T follicular helper cell (primary cell): ENCODE results near the gene PRPH.
A peak's percentile ranks its signal among the peaks of the same experiment; 100 is the strongest.
"Not testable (repeated sequence)": the region's sequence is repeated elsewhere in the genome, so short reads cannot be mapped to it uniquely, and the experiment has no call there.

ENCODE experiments used
- DNase-seq: peaks from one replicate; pipeline ENCODE4 v3.0.0-alpha.2; 2020; ENCODE audit warnings: low read depth

The PRPH gene

GRCh38 chr12:49276304-49277290, 18.4 kb upstream of the PRPH start:
- no peak for DNase-seq

- DNase-seq, result no peak
Measured at GRCh38 chr12:49277466-49277865, 17.5 kb upstream of the PRPH start.

- no peak for DNase-seq
Measured at GRCh38 chr12:49279706-49280159, 15.2 kb upstream of the PRPH start.

DNA sequence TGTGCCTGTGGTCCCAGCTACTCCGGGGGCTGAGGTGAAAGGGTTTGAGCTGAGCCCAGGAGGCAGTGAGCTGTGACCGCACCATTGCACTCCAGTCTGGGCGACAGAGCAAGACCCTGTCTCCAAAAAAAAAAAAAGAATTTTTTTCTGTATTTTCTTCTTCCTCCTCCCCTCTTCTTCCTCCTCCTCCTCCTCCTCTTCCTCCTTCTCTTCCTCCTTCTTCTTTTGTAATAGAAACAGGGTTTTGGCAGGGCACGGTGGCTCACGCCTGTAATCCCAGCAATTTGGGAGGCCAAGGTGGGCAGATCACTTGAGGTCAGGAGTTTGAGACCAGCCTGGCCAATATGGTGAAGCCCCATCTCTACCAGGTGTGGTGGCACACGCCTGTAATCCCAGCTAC, 14.4 kb upstream of the PRPH start:
- not testable (repeated sequence) for DNase-seq

- DNase-seq, result no peak
Measured at GRCh38 chr12:49282302-49282701, 12.6 kb upstream of the PRPH start.

DNA sequence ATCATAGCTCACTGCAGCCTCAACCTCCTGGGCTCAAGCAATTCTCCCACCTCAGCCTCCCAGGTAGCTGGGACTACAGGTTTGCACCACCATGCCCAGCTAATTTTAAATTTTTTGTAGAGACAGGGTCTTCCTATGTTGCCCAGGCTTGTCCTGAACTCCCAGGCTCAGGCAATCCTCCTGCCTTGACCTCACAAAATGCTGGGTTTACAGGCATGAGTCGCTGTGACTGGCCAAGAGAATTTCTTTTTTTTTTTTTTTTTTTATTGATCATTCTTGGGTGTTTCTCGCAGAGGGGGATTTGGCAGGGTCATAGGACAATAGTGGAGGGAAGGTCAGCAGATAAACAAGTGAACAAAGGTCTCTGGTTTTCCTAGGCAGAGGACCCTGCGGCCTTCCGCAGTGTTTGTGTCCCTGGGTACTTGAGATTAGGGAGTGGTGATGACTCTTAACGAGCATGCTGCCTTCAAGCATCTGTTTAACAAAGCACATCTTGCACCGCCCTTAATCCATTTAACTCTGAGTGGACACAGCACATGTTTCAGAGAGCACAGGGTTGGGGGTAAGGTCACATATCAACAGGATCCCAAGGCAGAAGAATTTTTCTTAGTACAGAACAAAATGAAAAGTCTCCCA, 12.1 kb upstream of the PRPH start:
- not testable (repeated sequence) for DNase-seq

GRCh38 chr12:49283541-49284429, 11.2 kb upstream of the PRPH start:
- DNase-seq, result no peak

- DNase-seq, result no peak
Measured at GRCh38 chr12:49284672-49285071, 10.3 kb upstream of the PRPH start.

DNA sequence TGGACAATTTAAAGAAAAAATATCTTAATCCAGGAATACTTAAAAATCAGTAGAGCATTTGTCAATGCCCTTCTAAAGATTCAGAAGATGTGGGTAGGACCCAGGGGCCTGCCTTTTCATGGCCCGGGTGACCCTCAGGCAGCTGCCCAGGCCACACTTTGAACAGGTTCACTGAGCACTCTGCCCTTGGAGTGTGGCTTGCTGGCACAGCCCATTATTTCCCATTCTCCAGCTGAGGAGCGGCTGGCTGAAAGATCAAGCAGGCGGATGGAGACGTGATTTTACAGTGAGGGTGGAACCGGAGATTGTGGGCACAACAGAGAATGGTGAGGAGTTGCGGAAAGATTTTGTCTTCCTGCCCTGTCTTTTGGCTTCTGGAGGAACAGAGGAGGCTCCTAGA, 7.1 kb upstream of the PRPH start:
- no peak for DNase-seq

DNA sequence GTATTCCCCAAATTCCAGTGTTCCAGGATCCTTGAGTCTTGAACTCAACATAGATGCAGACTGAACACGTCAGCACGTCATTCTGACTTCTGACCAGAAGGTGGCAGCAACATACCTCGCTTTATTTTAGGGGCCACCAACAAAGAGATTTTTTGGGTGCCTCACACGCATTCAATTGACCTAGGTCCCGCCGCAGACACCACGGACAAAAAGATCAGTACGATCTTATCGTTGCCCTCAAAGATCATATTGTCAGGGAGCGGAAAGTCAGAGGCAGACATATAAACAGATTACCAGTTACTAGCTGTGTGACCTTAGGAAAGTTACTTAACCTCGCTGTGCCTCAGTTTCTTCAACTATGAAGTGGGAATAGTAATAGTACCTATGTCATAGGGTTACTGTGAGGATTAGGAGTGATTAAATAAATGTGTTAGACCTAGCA, 6.5 kb upstream of the PRPH start:
- DNase-seq, result peak; percentile 56

DNA sequence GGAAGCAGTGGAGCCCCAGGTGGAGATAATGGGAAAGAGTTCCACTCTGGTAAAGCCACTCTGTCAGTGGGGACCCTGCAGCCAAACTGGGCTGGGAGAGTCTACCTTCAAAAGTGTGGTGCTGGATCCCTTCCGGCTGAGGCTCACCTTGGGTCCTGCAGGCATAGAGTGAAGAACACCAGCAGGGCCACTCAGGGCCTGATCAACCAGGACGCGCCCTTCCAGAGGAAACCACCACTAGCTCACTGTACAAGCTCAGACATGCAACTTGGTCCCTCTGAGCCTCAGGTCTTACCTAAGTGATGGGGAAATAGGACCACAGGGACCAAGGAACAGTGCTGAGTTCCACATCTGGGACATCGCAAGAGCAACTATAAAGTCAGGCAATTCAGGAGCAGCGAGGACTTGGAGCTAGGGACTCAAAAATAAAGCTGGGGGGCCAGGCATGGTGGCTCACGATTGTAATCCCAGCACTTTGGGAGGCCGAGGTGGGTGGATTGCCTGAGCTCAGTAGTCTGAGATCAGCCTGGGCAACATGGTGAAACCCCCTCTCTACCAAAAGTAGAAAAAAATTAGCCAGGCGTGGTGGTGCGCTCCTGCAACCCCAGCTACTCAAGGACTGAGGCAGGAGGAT, 5.9 kb upstream of the PRPH start:
- DNase-seq, result no peak

DNA sequence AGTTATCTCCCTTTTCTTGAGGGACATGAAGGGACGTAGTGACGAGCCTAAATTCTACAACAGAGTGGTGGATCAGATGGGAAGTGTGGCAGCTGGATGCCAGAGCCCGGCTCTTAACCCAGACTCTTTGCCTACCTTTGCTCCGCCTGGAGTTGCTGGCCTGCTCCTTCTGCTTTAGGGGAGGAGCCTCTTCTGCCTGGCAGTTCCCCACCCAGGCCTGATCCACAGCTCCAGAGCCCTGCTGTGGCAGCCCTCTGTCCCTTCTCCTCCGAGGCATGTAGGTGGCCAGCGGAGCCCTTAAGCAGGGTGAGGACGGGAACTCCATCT, 2.3 kb upstream of the PRPH start:
- no peak for DNase-seq

DNA sequence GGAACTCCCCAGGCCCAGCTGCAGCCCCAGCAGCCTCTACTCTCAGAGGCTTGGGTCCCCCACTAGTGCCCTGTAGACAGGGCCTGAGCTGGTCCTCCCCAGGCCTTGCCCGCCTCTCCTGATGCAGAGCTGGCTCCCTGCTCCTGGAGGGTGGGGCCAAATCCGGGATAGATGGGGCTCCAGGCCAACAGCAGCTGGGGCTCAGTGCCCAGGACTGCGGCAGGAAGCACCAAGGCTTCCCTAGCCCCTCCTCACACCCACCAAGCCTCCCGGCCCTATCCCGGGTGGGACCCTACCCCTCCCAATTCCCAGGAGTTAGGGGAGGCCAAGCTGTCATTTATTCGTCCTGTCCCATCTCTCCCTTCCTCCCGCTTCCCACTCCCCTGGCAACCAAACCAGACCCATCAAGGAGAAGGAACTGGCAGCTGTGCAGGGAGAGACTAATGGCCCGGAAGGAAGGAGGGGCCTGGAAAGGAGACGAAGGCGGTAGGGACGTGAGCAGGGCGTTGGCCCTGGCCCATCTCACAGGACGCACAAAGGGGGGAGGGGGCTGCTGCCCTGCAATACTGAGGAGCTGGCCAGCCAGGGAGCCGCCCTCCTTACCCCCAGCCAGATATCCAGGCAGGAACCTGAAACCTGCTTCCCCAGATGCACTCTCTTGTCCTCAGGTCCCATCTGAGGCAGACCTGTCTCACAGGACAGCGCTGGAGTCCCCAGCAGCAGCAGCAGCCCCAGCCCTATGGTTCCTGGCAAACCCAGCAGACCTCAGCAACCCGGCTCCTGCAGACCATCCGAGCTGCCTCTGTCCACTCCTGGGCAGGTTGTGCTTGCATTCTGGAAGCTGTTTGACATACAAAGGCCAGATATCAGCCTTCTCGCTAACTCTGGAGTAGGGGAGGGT, 1.6 kb upstream of the PRPH start:
- DNase-seq, result no peak

DNA sequence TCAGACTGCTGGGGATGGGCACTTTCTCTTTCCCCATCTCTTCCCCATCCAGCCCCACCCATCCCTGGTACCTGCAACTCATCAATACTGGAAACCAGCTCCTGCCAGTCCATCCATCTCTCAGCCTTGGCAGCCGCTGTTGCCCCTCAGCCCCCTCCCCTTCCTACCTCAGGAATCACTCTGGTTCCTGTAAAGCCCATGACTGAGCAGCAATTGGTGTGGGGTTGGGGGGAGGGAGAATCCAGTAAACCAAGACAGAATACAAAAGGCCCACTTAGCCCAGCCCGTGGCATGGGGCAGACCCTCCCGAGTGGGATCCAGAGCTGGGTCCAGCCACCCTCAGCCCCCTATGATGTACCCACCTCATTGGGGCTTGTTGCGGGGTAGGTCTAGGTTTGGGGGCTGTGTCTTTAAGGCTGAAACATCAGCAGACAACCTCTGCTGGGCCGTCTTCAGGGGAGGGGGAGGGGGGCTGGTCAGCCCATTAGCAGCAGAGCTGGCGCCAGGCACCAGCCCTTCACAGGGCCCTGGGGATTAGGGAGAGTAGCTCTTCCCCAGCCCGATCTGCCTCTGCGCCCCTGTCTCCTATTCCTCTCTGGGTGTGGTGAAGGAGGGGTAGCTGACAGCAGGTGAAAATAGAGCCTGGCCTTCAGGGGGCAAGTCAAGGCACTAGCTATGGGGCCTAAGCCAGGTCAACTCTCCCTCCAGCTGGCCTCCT, 702 bp upstream of the PRPH start:
- no peak for DNase-seq

GRCh38 chr12:49294804-49295081, 204 bp upstream of the PRPH start:
- DNase-seq, result no peak

DNA sequence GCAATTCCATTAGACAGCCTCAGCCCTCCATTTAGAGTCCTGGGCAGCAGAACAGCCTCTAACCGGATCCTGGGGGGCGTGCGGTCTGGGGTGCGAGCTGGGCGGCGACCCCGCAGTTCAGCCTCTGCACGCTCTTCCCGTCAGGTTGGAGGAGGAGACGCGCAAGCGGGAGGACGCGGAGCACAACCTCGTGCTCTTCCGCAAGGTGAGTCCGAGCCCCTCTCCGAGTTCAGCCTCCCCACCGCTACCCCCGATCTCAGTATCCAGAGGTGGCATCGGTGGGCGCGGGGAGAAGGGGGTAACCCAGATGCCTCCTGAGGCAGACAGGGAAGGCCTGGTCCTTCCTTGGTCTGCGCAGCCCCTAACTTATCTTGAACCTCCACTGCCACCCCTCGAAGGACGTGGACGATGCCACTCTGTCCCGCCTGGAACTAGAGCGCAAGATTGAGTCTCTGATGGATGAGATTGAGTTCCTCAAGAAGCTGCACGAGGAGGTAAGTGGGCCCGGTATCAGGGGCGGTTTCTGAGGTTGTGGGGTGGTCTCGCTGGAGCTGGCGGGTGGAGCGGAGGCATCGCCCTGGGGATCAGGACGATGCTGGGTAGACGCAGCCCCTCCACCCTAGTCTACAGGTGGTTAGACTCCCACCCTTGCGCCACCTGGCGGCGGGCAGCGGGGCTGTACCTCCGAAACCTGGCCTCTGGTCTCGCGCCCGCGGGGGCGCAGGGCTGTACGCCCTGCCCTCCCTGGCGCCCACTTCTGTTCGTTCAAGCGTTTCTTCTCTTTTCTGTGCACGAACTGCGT, 1.3 kb downstream of the PRPH start:
- peak; percentile 37 for DNase-seq

DNA sequence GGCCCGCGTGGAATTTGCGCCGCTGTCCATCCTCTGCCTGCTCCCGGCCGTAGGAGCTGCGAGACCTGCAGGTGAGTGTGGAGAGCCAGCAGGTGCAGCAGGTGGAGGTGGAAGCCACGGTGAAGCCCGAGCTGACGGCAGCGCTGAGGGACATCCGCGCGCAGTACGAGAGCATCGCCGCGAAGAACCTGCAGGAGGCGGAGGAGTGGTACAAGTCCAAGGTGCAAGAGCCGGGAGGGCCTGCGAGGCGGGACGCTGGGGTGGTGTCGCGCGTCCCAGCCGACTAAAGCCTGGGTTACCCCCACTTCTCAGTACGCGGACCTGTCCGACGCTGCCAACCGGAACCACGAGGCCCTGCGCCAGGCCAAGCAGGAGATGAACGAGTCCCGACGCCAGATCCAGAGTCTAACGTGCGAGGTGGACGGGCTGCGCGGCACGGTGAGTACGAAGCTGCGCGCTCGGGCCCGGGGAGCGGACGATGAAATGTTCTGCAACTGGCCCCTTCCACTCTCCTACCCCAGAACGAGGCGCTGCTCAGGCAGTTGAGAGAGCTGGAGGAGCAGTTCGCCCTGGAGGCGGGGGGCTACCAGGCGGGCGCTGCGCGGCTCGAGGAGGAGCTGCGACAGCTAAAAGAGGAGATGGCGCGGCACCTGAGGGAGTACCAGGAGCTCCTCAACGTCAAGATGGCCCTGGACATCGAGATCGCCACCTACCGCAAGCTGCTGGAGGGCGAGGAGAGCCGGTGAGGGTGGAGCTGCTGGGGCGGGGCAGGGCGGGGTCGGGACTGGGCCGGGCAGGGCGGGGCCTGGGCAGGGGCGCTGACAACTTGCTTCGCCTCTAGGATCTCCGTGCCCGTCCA, 2.1 kb downstream of the PRPH start:
- DNase-seq, result peak; percentile 21

DNA sequence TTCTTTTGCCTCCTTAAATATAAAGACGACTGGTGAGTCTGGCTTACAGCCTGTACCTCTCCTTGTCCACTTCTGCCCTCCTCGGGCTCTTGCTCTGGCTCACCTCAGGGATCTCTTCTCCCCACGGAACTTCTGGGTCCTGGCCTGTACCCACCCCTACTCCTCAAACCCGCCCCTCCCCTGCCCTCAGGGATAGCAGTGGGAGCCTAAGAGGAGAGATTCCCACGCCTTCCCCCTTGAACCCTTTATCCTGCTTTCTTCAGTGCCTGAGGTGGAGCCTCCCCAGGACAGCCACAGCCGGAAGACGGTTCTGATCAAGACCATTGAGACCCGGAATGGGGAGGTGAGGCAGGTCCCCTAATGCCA, 2.7 kb downstream of the PRPH start:
- no peak for DNase-seq

- DNase-seq, result no peak
Measured at GRCh38 chr12:49298160-49298559, 3.2 kb downstream of the PRPH start.
